Neutrophil (primary cell): ENCODE data around the gene IPCEF1.
A peak's percentile ranks its signal among the peaks of the same experiment; 100 is the strongest.
"Not testable (repeated sequence)": the region's sequence is repeated elsewhere in the genome, so short reads cannot be mapped to it uniquely, and the experiment has no call there.

ENCODE experiments used
- H3K27ac ChIP-seq: fragments of 200-600 bp; sonication (generic); 2 replicates; pipeline ENCODE4 v1.5.1; 2016; ENCODE audit warnings: mild to moderate bottlenecking, moderate library complexity
- H3K27me3 ChIP-seq: fragments of 200-600 bp; sonication (generic); 2 replicates; pipeline ENCODE4 v1.6.0; 2016; ENCODE audit warnings: mild to moderate bottlenecking
- H3K36me3 ChIP-seq: fragments of 200-600 bp; sonication (generic); 2 replicates; pipeline ENCODE4 v1.5.1; 2017
- H3K4me1 ChIP-seq, 2 experiments: fragments of 200-600 bp in 1 of 2; sonication (generic) in 1 of 2; 1 replicate in 1 of 2; 2 replicates in 1 of 2; pipeline versions ENCODE4 v1.5.1 to v1.6.1; 2013 to 2016; ENCODE audit warnings: low read depth in 1 of 2, low read length in 1 of 2, mild to moderate bottlenecking in 1 of 2, moderate library complexity in 1 of 2; ENCODE audit not compliant: control insufficient read depth in 1 of 2, insufficient read depth in 1 of 2
- H3K4me3 ChIP-seq, 2 experiments: fragments of 200-600 bp in 1 of 2; sonication (generic) in 1 of 2; 1 replicate in 1 of 2; 2 replicates in 1 of 2; pipeline ENCODE4 v1.5.1; 2013 to 2016; ENCODE audit warnings: low read depth in 1 of 2, low read length in 1 of 2, mild to moderate bottlenecking in 1 of 2, moderate library complexity in 1 of 2
- H3K9me3 ChIP-seq: fragments of 200-600 bp; sonication (generic); 2 replicates; pipeline ENCODE4 v1.5.1; 2016
- TF ChIP-seq, protein P1 (sequence below): fragments of 200-600 bp; sonication (generic); IDR thresholded peaks from 2 replicates; pipeline ENCODE4 v1.5.1; 2016; ENCODE audit warnings: antibody characterized with exemption

IPCEF1 gene

DNA sequence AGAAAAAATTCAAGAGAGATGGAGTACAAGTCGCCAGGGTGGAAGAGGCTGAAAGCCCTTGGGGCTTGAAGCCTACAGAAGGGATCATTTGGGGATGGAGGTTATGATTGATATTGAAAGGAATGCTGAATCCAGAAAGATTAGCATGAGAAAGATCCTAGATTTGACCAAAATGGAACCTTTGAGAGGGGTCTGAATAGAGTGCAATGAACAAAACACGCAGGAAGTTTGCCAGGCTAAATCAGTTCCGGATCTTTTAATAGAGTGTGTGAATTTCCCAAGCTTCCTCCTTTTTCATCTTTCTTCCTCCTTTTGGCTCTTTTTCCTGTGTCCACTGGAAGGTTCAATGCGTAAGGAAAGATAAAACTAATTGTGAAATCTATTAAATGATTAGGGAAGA is 15.3 kb downstream of the IPCEF1 start:
- Histone ChIP-seq H3K27ac (peak overlapping the region; percentile 69), H3K4me3 (peak overlapping the region; percentile 8 to 26), H3K4me1 (peaks cover 69 to 93% of the 10 kb centered on the region in 2 experiments), H3K9me3 (no peaks in the 10 kb centered on the region), H3K36me3 (no peaks in the 10 kb centered on the region), H3K27me3 (no peaks in the 10 kb centered on the region)
- TF ChIP-seq, protein P1, sequence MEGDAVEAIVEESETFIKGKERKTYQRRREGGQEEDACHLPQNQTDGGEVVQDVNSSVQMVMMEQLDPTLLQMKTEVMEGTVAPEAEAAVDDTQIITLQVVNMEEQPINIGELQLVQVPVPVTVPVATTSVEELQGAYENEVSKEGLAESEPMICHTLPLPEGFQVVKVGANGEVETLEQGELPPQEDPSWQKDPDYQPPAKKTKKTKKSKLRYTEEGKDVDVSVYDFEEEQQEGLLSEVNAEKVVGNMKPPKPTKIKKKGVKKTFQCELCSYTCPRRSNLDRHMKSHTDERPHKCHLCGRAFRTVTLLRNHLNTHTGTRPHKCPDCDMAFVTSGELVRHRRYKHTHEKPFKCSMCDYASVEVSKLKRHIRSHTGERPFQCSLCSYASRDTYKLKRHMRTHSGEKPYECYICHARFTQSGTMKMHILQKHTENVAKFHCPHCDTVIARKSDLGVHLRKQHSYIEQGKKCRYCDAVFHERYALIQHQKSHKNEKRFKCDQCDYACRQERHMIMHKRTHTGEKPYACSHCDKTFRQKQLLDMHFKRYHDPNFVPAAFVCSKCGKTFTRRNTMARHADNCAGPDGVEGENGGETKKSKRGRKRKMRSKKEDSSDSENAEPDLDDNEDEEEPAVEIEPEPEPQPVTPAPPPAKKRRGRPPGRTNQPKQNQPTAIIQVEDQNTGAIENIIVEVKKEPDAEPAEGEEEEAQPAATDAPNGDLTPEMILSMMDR: no peak

DNA sequence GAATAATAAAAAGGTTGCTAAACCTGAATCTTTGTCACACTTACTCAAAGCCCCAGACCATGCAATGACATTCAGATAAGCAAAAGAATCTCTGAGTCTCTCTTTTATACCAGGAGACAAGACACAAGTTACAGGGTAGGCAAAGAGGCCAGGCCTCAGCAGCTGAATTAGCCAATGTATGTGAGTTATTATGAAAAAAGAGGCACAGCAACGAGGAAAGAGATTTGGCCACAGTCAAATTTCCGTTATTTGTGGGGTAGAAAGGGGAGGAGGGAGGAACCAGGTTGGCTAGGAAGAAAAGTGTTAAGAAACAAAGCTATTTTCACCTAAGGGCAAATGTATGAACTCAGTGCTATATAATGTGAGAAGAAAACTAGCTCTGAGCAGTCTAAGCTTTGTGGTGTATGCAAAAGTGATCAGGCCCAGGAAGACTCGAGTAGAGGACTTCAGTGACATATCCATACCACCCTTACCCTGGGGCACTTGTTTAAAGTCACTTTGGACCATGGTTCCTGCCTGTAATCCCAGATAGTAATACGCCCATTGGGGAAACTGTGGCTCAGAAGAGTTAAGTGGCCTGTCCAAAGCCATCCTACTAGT is 19.1 kb downstream of the IPCEF1 start:
- peak overlapping the region; percentile 26 to 38 for H3K4me3 ChIP-seq
- H3K27ac ChIP-seq: peak overlapping the region; percentile 84
- peaks cover 63 to 89% of the 10 kb centered on the region in 2 experiments for H3K4me1 ChIP-seq
- TF ChIP-seq, protein P1: no peak
- no peaks in the 10 kb centered on the region for H3K36me3 ChIP-seq
- no peaks in the 10 kb centered on the region for H3K9me3 ChIP-seq
- no peaks in the 10 kb centered on the region for H3K27me3 ChIP-seq

DNA sequence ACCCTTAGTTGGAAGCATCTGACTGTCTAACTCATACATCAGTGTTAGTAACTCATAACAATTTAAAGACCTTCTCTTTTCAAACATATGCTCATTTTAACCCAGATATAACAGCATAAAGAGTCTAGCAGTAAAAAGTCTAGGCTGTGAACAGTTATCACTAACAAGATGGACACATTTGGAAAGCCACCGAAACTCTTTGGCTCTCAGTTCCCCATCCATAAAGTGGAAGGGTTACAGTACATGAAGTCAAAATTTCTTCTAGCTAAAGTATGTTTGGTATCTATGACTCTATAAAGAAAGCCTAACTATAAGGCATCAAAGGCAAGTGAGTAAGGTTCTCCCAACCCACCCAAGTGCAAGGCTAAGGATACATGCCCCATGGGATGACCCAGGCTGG is 22.5 kb downstream of the IPCEF1 start:
- H3K36me3 ChIP-seq, H3K27me3 ChIP-seq, H3K4me3 ChIP-seq, H3K9me3 ChIP-seq: not testable (repeated sequence)
- Histone ChIP-seq H3K27ac (peak overlapping the region; percentile 84), H3K4me1 (peaks cover 43 to 74% of the 10 kb centered on the region in 2 experiments)

DNA sequence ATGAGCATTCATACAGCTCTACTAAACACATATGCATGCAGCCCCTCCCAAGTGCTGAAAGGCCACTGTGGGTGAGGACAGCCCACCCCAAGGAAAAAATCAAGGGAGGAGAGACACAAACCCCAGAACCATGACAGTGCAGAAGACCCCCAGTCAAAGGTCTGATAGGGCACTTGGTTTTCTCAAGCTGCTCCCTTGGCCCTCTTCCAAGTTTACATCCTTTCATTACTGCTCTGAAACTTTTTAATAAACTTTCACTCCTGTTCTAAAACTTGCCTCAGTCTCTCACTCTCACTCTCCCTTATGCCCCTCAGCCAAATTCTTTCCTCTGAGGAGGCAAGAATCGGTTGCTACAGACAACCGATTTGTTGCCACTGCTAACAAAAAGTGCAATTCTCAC is 24.9 kb downstream of the IPCEF1 start:
- TF ChIP-seq, protein P1: no peak
- no peak overlapping the region for H3K4me3 ChIP-seq
- H3K9me3 ChIP-seq: no peaks in the 10 kb centered on the region
- peak overlapping the region; percentile 9 for H3K27ac ChIP-seq
- H3K36me3 ChIP-seq: no peaks in the 10 kb centered on the region
- H3K27me3 ChIP-seq: no peaks in the 10 kb centered on the region
- H3K4me1 ChIP-seq: peaks cover 19 to 59% of the 10 kb centered on the region in 2 experiments

DNA sequence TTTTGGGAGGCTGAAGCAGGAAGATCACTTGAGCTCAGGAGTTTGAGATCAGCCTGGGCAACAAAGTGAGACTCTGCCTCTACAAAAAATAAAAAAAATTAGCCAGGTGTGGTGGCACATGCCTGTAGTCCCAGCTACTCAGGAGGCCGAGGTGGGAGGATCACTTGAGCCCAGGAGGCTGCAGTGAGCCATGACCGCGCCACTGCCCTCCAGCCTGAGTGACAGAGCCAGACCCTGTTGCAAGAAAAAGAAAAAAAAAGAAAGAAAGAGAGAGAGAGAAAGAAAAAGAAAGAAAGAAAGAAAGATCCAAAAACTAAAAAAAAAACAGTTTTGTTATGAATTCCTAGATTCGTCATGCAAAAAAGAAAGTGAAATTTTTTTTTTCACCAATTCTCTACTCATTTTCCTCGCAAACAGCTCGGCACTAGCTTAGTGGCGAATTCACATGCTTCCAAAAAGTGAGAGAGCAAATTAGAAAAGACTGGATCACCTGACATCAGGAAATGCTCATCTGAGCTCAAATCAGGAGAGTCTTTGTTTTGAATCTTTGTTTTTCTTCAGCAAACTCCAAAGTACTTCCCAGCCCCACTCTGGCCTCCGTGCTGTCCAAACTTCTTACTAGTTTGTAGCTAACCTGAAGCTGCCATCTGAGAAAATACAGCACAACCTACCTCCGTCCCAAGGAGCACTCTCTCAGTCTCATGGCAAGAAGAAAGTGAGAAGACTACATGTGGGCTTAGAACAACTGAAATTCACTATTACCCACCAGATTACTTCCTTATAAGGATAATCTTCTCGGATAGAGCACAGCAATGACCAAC is 27.0 kb downstream of the IPCEF1 start:
- Histone ChIP-seq H3K27me3 (no peaks in the 10 kb centered on the region), H3K9me3 (no peaks in the 10 kb centered on the region)

DNA sequence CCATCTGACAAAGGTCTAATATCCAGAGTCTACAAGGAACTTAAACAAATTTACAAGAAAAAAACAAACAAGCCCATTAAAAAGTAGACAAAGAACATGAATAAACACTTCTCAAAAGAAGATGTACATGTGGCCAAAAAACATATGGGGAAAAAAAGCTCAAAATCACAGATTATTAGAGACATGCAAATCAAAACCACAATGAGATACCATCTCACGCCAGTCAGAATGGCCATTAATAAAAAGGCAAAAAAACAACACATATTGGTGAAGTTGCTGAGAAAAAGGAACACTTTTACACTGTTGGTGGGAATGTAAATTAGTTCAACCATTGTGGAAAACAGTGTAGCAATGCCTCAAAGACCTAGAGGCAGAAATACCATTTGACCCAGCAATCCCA is 29.3 kb downstream of the IPCEF1 start:
- Histone ChIP-seq H3K27ac (peak overlapping the region; percentile 26), H3K4me1 (peaks cover 2 to 29% of the 10 kb centered on the region in 2 experiments)
- H3K9me3 ChIP-seq, H3K27me3 ChIP-seq, H3K36me3 ChIP-seq, H3K4me3 ChIP-seq: not testable (repeated sequence)

More for the DNA sequence above, 27.0 kb downstream of the IPCEF1 start:
- TF ChIP-seq, protein P1: no peak
- H3K27ac ChIP-seq: peak overlapping the region; percentile 52
- no peaks in the 10 kb centered on the region for H3K36me3 ChIP-seq
- H3K4me3 ChIP-seq: no peak overlapping the region
- H3K4me1 ChIP-seq: peaks cover 2 to 38% of the 10 kb centered on the region in 2 experiments
